ENCODE measurements around the gene AIDA. TPM values are rescaled to one million over a fixed set of nuclear protein-coding genes. Genes with fewer than 3 reads are reported as not detected.

AIDA gene
- total RNA-seq, 1 experiment from 2014 or later = 92.8 TPM

GRCh38 chr1:222643938-222644635, 68.2 kb downstream of the AIDA start:
- Mint-ChIP-seq H3K36me3 (ENCODE audit: insufficient read depth in 1 of 3, low read depth in 3 of 3) (peaks cover 7 to 18% (median 17%) of the 10 kb centered on the region in 3 experiments; a peak in 6 of 7 replicates), H3K4me1 (peaks cover 13 to 14% of the 10 kb centered on the region in 2 experiments), H3K4me3 (peak overlapping the region; percentile 93 to 97), H3K9me3 (no peaks in the 10 kb centered on the region), H3K27me3 (ENCODE audit: low read depth) (no peaks in the 10 kb centered on the region), H3K27ac (peak overlapping the region; percentile 89 to 99 (median 95))
- H2AFZ ChIP-seq (ENCODE audit: low read length) = no peak overlapping the region
- no peak overlapping the region for H2AK5ac ChIP-seq (ENCODE audit: insufficient read length, low read length)
- H3K23ac ChIP-seq (ENCODE audit: insufficient read length, low read depth, low read length) = no peak overlapping the region
- peak overlapping the region; percentile 62; the same call in 1 of the 2 replicates for H3K14ac ChIP-seq (ENCODE audit: insufficient read depth, low read length)
- H4K91ac ChIP-seq (ENCODE audit: insufficient read length, low read depth, low read length) = no peak overlapping the region
- no peak overlapping the region for H2BK12ac ChIP-seq (ENCODE audit: insufficient read length, low read depth, low read length)
- H3K18ac ChIP-seq (ENCODE audit: insufficient read length, low read depth, low read length) = peak overlapping the region; percentile 69
- no peak overlapping the region for H4K8ac ChIP-seq (replicated peaks; ENCODE audit: insufficient read length, low read depth, low read length)
- no peak overlapping the region for H3T11ph ChIP-seq (ENCODE audit: low read length)
- WGBS (ENCODE audit: extremely low coverage, insufficient read length, low lambda C conversion rate) = no CpG with 5 or more reads among the region's 42 CpGs
- no peaks in the 10 kb centered on the region for H3K9me3 ChIP-seq (ENCODE audit: control insufficient read depth, low read depth, low read length)
- no peak overlapping the region for H3K4ac ChIP-seq (ENCODE audit: low read depth, low read length)
- no peaks in the 10 kb centered on the region for H3K27me3 ChIP-seq (ENCODE audit: insufficient read depth, low read length)
- peak overlapping the region; percentile 33 for H3K27ac ChIP-seq (ENCODE audit: insufficient read length, low read depth, low read length)
- H2BK15ac ChIP-seq (ENCODE audit: low read depth, low read length) = no peak overlapping the region
- no peaks in the 10 kb centered on the region for H3K79me2 ChIP-seq (ENCODE audit: insufficient read depth, low read length)
- peak overlapping the region; percentile 89 for H3K9ac ChIP-seq (ENCODE audit: extremely low read depth, insufficient read length, low read length)
- H2BK5ac ChIP-seq (ENCODE audit: insufficient read length, low read length) = no peak overlapping the region
- no peaks in the 10 kb centered on the region for H4K20me1 ChIP-seq (ENCODE audit: control insufficient read depth, insufficient read depth, insufficient read length)
- no peak overlapping the region for H4K5ac ChIP-seq (ENCODE audit: insufficient read length, low read depth, low read length)
- DNase-seq = peak; percentile 99
- H2BK20ac ChIP-seq (ENCODE audit: low read depth, low read length, poor library complexity, severe bottlenecking) = no peak overlapping the region
- H3K4me1 ChIP-seq (ENCODE audit: insufficient read depth, low read length) = no peaks in the 10 kb centered on the region; the same call in 1 of the 2 replicates
- no peak overlapping the region for H2BK120ac ChIP-seq (ENCODE audit: low read depth, low read length, poor library complexity, severe bottlenecking)
- H3K4me2 ChIP-seq (ENCODE audit: insufficient read depth, insufficient read length, low read length) = peak overlapping the region; percentile 99
- H3K56ac ChIP-seq (ENCODE audit: insufficient read length, low read depth, low read length) = no peak overlapping the region
- H3K79me1 ChIP-seq (ENCODE audit: insufficient read depth, low read depth, low read length, poor library complexity, severe bottlenecking) = no peaks in the 10 kb centered on the region
- H3K23me2 ChIP-seq (ENCODE audit: insufficient read length, low read depth, low read length, poor library complexity, severe bottlenecking) = peaks cover 12% of the 10 kb centered on the region
- TF ChIP-seq, protein P1, sequence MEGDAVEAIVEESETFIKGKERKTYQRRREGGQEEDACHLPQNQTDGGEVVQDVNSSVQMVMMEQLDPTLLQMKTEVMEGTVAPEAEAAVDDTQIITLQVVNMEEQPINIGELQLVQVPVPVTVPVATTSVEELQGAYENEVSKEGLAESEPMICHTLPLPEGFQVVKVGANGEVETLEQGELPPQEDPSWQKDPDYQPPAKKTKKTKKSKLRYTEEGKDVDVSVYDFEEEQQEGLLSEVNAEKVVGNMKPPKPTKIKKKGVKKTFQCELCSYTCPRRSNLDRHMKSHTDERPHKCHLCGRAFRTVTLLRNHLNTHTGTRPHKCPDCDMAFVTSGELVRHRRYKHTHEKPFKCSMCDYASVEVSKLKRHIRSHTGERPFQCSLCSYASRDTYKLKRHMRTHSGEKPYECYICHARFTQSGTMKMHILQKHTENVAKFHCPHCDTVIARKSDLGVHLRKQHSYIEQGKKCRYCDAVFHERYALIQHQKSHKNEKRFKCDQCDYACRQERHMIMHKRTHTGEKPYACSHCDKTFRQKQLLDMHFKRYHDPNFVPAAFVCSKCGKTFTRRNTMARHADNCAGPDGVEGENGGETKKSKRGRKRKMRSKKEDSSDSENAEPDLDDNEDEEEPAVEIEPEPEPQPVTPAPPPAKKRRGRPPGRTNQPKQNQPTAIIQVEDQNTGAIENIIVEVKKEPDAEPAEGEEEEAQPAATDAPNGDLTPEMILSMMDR (conservative IDR thresholded peaks at IDR 0.05) = no peak

All from H9 (cell line).